ENCODE results near the gene TTC24.

The TTC24 gene

DNA sequence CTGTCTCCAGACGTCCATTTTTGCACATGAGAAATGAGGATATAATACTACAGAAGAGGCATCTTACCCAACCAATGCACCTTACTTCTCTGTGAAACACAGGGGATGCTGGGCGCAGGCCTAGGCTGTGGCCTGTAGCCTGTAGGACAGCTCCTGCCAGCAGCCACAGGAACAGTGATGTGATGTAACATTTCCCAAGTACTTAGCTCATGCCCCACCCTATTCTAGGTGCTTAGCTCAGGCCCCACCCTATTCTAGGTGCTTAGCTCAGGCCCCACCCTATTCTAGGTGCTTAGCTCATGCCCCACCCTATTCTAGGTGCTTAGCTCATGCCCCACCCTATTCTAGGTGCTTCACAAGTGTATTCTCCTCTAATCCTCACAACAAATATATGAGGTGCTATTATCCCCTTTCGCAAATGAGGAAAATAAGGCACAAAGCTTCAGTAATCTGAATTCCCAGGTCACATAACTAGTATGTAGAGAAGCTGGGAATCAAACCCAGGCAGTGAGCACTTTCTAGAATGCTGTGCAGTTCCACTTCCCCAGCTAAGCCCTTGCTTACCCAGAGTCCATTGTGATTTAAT lies 7.5 kb downstream of the TTC24 start:
- TF ChIP-seq CREB1 (IDR thresholded peaks at IDR 0.05; ENCODE audit: low read depth) (no peak), EP300 (IDR thresholded peaks at IDR 0.05; ENCODE audit: borderline replicate concordance) (no peak), YY1 (IDR thresholded peaks at IDR 0.05; ENCODE audit: low read depth) (no peak), TAF1 (IDR thresholded peaks at IDR 0.05; ENCODE audit: low read depth) (no peak), TEAD4 (IDR thresholded peaks at IDR 0.05) (no peak), RAD21 (IDR thresholded peaks at IDR 0.05; ENCODE audit: low read depth) (no peak), EGR1 (IDR thresholded peaks at IDR 0.05) (no peak), CEBPB (IDR thresholded peaks at IDR 0.05) (no peak), NFIC (IDR thresholded peaks at IDR 0.05) (no peak), ZBTB7A (IDR thresholded peaks at IDR 0.05; ENCODE audit: low read depth) (no peak), TCF12 (IDR thresholded peaks at IDR 0.05; ENCODE audit: low read depth) (no peak), FOXM1 (IDR thresholded peaks at IDR 0.05; ENCODE audit: borderline replicate concordance, low read depth) (no peak)
- TF ChIP-seq, protein P1, sequence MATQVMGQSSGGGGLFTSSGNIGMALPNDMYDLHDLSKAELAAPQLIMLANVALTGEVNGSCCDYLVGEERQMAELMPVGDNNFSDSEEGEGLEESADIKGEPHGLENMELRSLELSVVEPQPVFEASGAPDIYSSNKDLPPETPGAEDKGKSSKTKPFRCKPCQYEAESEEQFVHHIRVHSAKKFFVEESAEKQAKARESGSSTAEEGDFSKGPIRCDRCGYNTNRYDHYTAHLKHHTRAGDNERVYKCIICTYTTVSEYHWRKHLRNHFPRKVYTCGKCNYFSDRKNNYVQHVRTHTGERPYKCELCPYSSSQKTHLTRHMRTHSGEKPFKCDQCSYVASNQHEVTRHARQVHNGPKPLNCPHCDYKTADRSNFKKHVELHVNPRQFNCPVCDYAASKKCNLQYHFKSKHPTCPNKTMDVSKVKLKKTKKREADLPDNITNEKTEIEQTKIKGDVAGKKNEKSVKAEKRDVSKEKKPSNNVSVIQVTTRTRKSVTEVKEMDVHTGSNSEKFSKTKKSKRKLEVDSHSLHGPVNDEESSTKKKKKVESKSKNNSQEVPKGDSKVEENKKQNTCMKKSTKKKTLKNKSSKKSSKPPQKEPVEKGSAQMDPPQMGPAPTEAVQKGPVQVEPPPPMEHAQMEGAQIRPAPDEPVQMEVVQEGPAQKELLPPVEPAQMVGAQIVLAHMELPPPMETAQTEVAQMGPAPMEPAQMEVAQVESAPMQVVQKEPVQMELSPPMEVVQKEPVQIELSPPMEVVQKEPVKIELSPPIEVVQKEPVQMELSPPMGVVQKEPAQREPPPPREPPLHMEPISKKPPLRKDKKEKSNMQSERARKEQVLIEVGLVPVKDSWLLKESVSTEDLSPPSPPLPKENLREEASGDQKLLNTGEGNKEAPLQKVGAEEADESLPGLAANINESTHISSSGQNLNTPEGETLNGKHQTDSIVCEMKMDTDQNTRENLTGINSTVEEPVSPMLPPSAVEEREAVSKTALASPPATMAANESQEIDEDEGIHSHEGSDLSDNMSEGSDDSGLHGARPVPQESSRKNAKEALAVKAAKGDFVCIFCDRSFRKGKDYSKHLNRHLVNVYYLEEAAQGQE (IDR thresholded peaks at IDR 0.05; ENCODE audit: low read depth): no peak
- TF ChIP-seq, protein P2, sequence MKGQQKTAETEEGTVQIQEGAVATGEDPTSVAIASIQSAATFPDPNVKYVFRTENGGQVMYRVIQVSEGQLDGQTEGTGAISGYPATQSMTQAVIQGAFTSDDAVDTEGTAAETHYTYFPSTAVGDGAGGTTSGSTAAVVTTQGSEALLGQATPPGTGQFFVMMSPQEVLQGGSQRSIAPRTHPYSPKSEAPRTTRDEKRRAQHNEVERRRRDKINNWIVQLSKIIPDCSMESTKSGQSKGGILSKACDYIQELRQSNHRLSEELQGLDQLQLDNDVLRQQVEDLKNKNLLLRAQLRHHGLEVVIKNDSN (IDR thresholded peaks at IDR 0.05): no peak
- TF ChIP-seq, protein P3, sequence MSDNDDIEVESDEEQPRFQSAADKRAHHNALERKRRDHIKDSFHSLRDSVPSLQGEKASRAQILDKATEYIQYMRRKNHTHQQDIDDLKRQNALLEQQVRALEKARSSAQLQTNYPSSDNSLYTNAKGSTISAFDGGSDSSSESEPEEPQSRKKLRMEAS (IDR thresholded peaks at IDR 0.05): no peak

- TF ChIP-seq FOXM1 (IDR thresholded peaks at IDR 0.05; ENCODE audit: borderline replicate concordance, low read depth): no peak
- TF ChIP-seq, protein P3 (IDR thresholded peaks at IDR 0.05): no peak
- no peak for TF ChIP-seq YY1 (IDR thresholded peaks at IDR 0.05; ENCODE audit: low read depth)
- no peak for TF ChIP-seq EP300 (IDR thresholded peaks at IDR 0.05; ENCODE audit: borderline replicate concordance)
- no peak for TF ChIP-seq TEAD4 (IDR thresholded peaks at IDR 0.05)
- TF ChIP-seq NFIC (IDR thresholded peaks at IDR 0.05): no peak
- no peak for TF ChIP-seq RAD21 (IDR thresholded peaks at IDR 0.05; ENCODE audit: low read depth)
- TF ChIP-seq, protein P1 (IDR thresholded peaks at IDR 0.05; ENCODE audit: low read depth): no peak
Measured at GRCh38 chr1:156589546-156589945, 10.0 kb downstream of the TTC24 start.

DNA sequence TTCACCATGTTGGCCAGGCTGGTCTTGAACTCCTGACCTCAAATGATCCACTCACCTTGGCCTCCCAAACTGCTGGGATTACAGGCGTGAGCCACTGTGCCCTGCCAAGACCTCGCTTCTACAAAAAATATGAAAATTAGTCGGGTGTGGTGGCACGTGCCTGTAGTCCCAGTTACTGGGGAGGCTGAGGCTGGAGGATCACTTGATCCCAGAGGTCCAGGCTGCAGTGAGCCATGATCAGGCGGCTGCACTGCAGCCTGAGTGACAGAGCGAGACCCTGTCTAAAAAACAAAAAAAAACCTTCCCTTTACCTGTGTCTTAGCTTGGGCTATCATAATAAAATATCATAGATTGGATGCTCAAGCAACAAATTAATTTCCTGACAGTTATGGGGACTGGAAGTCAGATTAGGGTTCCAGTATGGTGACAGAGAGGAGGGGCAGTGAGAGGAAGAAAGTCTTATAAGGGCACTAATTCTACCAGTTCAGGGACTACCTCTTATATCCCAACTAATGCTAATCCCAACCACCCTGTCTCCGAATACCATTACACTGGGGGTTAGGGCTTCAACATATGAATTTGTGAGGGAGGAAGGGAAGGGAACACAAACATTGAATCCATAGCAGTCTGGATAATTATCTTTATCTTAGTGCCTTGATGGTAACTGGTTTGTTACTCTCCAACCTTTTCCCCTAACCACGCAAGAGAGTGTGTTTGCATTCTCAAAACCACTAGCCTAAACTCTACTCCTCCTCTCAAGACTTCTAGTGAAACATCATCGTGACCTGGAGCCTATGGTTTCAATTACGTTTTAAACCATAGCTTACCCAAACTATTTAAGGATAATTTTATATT lies 11.0 kb downstream of the TTC24 start:
- TF ChIP-seq YY1 (IDR thresholded peaks at IDR 0.05; ENCODE audit: low read depth): no peak
- TF ChIP-seq, protein P2 (IDR thresholded peaks at IDR 0.05): no peak
- no peak for TF ChIP-seq RAD21 (IDR thresholded peaks at IDR 0.05; ENCODE audit: low read depth)
- no peak for TF ChIP-seq EGR1 (IDR thresholded peaks at IDR 0.05)
- TF ChIP-seq TCF12 (IDR thresholded peaks at IDR 0.05; ENCODE audit: low read depth): no peak
- no peak for TF ChIP-seq FOXM1 (IDR thresholded peaks at IDR 0.05; ENCODE audit: borderline replicate concordance, low read depth)
- TF ChIP-seq, protein P3 (IDR thresholded peaks at IDR 0.05): no peak
- TF ChIP-seq TAF1 (IDR thresholded peaks at IDR 0.05; ENCODE audit: low read depth): no peak

DNA sequence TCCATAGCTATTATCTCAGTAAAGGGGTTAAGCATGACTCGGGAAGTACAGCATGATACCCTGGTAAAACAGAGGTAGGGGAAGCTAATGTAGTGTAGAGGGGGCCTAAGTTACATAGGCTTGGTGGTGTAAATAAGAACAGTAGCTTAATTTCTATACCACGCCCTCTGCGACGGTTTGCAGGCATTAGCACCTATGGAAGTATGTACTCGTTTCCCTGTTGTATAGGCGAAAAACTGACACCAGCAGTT lies 11.6 kb downstream of the TTC24 start:
- no peak for TF ChIP-seq CEBPB (IDR thresholded peaks at IDR 0.05)

GRCh38 chr1:156591432-156592157 lies 12.1 kb downstream of the TTC24 start, which contains the start of gene NAXE:
Gene NAXE (plus strand): TSS chr1:156591776. CDS start chr1:156591805, 29 bp downstream.
- TF ChIP-seq, protein P2 (IDR thresholded peaks at IDR 0.05): no peak
- no peak for TF ChIP-seq TCF12 (IDR thresholded peaks at IDR 0.05; ENCODE audit: low read depth)
- peak; percentile 14; the same call in 1 of the 2 replicates for TF ChIP-seq EGR1 (IDR thresholded peaks at IDR 0.05)
- TF ChIP-seq TAF1 (IDR thresholded peaks at IDR 0.05; ENCODE audit: low read depth): peak; percentile 73
- TF ChIP-seq YY1 (IDR thresholded peaks at IDR 0.05; ENCODE audit: low read depth): no peak
- TF ChIP-seq, protein P3 (IDR thresholded peaks at IDR 0.05): peak; percentile 28; the same call in 1 of the 2 replicates
- no peak for TF ChIP-seq ZBTB7A (IDR thresholded peaks at IDR 0.05; ENCODE audit: low read depth)
- TF ChIP-seq RAD21 (IDR thresholded peaks at IDR 0.05; ENCODE audit: low read depth): no peak

Measured in Ishikawa (cell line).